ENCODE data around the gene NAV2. TPM values are rescaled to one million over a fixed set of nuclear protein-coding genes. Genes with fewer than 3 reads are reported as not detected.

The NAV2 gene
- total RNA-seq, 4 donors from 2014 or later: 9.6 to 40.0 (median 23.1) TPM

GRCh38 chr11:20014067-20014402 is 301.4 kb downstream of the NAV2 start:
- Histone ChIP-seq H3K27ac (peak overlapping the region in 1 of 4 donors; percentile 22), H3K27me3 (no peaks in the 10 kb centered on the region), H3K4me1 (peaks cover 0 to 23% (median 15%) of the 10 kb centered on the region in 4 donors), H3K36me3 (no peaks in the 10 kb centered on the region), H3K9me3 (no peaks in the 10 kb centered on the region), H3K4me3 (no peak overlapping the region)
- WGBS, 2 donors (ENCODE audit: low coverage in 1 of 2): 19 to 40% methylated on average over 2 of the region's 2 CpGs
- TF ChIP-seq CTCF (IDR thresholded peaks at IDR 0.05) (no peak), EP300 (IDR thresholded peaks at IDR 0.05; ENCODE audit: low read depth) (no peak), POLR2AphosphoS5 (IDR thresholded peaks at IDR 0.05) (no peak), POLR2A (IDR thresholded peaks at IDR 0.05) (no peak)
- in situ Hi-C loops (cut with MboI; ENCODE audit: low pct_ligation_motif_present in 1 of 4, low pct_unique_long_range_greater_than_20kb in 1 of 4, low sequenced_read_pairs in 3 of 4) (no loop called here), intact Hi-C loops (cut with DNase I; ENCODE audit: low total_unique reads) (no loop called here)
- no peak for DNase-seq

GRCh38 chr11:20015101-20015500 is 302.5 kb downstream of the NAV2 start:
- TF ChIP-seq POLR2AphosphoS5 (IDR thresholded peaks at IDR 0.05) (no peak), POLR2A (IDR thresholded peaks at IDR 0.05) (no peak), EP300 (IDR thresholded peaks at IDR 0.05; ENCODE audit: low read depth) (no peak), CTCF (IDR thresholded peaks at IDR 0.05) (no peak)
- Histone ChIP-seq H3K27ac (no peak overlapping the region), H3K27me3 (no peaks in the 10 kb centered on the region), H3K36me3 (no peaks in the 10 kb centered on the region), H3K4me3 (no peak overlapping the region), H3K9me3 (no peaks in the 10 kb centered on the region), H3K4me1 (peaks cover 0 to 23% (median 15%) of the 10 kb centered on the region in 4 donors)
- DNase-seq: no peak
- in situ Hi-C loops (cut with MboI; ENCODE audit: low pct_ligation_motif_present in 1 of 4, low pct_unique_long_range_greater_than_20kb in 1 of 4, low sequenced_read_pairs in 3 of 4): no loop called here
- WGBS, 2 donors (ENCODE audit: low coverage in 1 of 2): 91 to 100% methylated on average over 3 of the region's 3 CpGs
- intact Hi-C loops (cut with DNase I; ENCODE audit: low total_unique reads): no loop called here

- Histone ChIP-seq H3K4me1 (peaks cover 0 to 23% (median 15%) of the 10 kb centered on the region in 4 donors), H3K4me3 (no peak overlapping the region), H3K27me3 (no peaks in the 10 kb centered on the region), H3K36me3 (no peaks in the 10 kb centered on the region), H3K27ac (no peak overlapping the region), H3K9me3 (no peaks in the 10 kb centered on the region)
- TF ChIP-seq POLR2A (IDR thresholded peaks at IDR 0.05): no peak
- TF ChIP-seq CTCF (IDR thresholded peaks at IDR 0.05): no peak
- no peak for TF ChIP-seq POLR2AphosphoS5 (IDR thresholded peaks at IDR 0.05)
- TF ChIP-seq EP300 (IDR thresholded peaks at IDR 0.05; ENCODE audit: low read depth): no peak
- intact Hi-C loops (cut with DNase I; ENCODE audit: low total_unique reads) (no loop called here), in situ Hi-C loops (cut with MboI; ENCODE audit: low pct_ligation_motif_present in 1 of 4, low pct_unique_long_range_greater_than_20kb in 1 of 4, low sequenced_read_pairs in 3 of 4) (no loop called here)
- DNase-seq: no peak
- WGBS, 2 donors (ENCODE audit: low coverage in 1 of 2): 71 to 75% methylated on average over 10 to 14 of the region's 14 CpGs
Measured at GRCh38 chr11:20015529-20016427, 303.1 kb downstream of the NAV2 start.

- TF ChIP-seq POLR2A (IDR thresholded peaks at IDR 0.05) (no peak), CTCF (IDR thresholded peaks at IDR 0.05) (no peak), EP300 (IDR thresholded peaks at IDR 0.05; ENCODE audit: low read depth) (no peak), POLR2AphosphoS5 (IDR thresholded peaks at IDR 0.05) (no peak)
- H3K4me1 ChIP-seq: peaks cover 0 to 20% (median 13%) of the 10 kb centered on the region in 4 donors
- 50 to 67% methylated on average over 2 to 3 of the region's 3 CpGs for WGBS, 2 donors (ENCODE audit: low coverage in 1 of 2)
- no peak overlapping the region for H3K4me3 ChIP-seq
- H3K9me3 ChIP-seq: no peaks in the 10 kb centered on the region
- DNase-seq: no peak
- in situ Hi-C loops (cut with MboI; ENCODE audit: low pct_ligation_motif_present in 1 of 4, low pct_unique_long_range_greater_than_20kb in 1 of 4, low sequenced_read_pairs in 3 of 4): no loop called here
- intact Hi-C loops (cut with DNase I; ENCODE audit: low total_unique reads): no loop called here
- no peaks in the 10 kb centered on the region for H3K36me3 ChIP-seq
- H3K27ac ChIP-seq: no peak overlapping the region
- H3K27me3 ChIP-seq: no peaks in the 10 kb centered on the region
Measured at GRCh38 chr11:20016526-20016925, 303.9 kb downstream of the NAV2 start.

Measured in transverse colon (tissue), 4 donors.